Measurements from ENCODE around the gene RTTN. TPM values are rescaled to one million over a fixed set of nuclear protein-coding genes. Genes with fewer than 3 reads are reported as not detected.
"Not testable (repeated sequence)": the region's sequence is repeated elsewhere in the genome, so short reads cannot be mapped to it uniquely, and the experiment has no call there.

Gene RTTN, protein sequence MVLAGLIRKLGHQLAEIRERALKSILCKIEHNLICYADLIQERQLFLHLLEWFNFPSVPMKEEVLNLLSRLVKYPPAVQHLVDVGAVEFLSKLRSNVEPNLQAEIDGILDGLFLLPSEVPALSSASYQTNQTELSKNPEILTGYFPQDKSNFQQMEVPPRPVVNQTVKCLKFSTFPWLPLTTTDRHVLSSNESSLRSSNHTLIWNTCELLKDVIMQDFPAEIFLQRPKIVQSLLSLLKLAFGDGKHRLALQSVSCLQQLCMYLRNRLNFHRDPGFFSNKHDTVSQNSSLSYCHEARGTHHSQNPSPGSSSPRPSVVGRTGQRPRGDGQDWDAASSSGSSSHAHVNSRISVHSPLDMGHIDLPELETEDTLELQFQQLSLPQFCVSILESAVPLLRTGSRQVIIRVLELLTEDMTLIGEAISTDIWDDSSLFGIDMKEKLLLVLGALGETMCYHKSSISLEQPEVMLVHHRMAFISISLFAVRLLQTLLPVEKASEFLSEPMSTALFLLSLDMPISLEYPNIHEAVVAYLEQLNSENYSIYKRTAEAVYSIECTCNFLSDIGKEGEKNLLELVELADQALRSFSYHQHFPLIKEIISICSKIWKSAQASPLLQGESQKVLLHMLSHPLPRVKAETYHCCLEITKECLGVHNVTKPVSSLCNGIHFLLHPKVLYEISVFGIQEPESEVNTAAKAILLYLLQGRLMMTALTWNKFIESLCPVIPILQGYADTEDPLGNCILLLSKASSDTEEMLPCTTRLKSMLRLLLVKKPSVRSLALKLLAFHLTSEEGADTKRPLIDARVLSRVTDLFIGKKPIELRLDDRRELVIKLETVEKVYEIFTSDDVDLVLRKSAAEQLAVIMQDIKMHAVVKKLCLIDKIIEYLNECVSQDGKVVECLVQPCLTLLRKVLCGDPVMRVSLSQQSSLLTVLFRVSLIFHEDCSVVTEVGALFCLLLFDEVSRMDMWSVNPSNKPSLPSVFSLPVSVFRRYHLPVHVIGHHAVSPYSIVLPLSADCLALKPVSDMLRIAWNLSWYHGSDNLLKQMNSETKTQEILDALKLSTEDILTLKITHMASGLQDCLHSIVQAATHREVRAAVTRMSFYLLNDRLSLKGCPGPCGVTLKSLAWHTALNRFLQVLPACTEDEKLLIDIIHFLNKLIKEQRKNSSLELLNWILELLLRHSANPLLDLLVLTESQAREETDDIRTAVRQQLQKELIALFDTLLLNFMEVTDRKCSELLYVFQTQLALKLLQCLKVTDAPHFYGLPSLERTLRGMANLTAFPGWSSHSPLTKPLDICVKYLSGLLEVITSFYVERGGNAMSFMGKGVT (N-terminal part only)
- 10 to 100 TPM; 30.3 to 42.3 TPM for total RNA-seq

DNA sequence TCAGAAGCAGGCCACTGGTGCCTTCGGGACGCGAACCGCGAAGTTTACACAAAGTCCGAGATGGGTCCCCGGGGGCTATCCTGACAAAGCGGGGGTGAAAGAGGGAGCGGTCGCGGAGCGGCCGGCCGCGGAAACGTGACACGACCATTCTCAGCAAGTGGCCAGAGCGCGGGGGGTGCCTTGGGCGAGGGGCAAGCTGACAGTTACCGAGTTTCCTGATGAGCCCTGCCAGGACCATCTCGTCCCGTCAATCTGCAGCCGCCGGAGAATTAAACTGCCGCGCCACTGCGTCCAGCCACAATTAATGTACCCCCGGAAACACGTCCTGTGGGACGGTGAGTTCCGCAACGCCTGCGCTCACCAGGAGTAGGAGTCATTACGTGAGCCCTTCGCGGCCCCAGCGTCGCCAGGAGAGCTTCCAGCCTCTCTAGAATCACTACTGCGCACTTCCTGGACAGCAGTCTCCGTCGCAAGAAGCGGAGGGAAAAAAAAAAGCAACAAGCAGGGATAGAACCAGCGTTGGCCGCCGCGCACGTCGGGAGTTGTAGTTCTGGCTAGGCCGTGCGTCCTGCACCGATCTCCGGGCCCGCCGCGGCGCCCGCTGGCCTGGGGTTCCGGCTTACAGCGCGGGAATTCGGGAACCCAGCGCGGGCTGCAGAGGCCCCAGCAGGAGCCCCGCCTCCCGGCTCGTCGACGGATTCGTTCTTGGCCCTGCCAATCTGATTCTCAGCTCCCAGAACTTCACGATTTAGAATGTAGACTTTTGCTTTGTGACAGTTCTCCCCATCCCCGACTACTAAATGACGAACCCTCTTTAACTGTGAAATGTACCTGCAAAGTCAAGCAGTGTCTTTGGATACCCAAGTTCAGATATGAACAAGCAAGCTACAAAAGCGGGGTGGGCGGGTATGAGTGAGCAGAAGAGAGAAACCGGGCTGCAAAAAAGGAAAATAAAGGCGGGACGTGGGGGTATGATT lies at the start of gene RTTN:
TSS of gene RTTN (minus strand) at position 267 of the 977 bp plus-strand sequence. CDS start at position 238, 29 bp downstream.
- H3K4me1 Mint-ChIP-seq: peaks cover 41% of the 10 kb centered on the region
- H3K9me3 Mint-ChIP-seq (ENCODE audit: low read depth): no peaks in the 10 kb centered on the region
- peak; percentile 95 for DNase-seq
- peak within 1 kb of the TSS; percentile 99 for H3K27ac Mint-ChIP-seq
- peaks cover 22% of the 10 kb centered on the region for H3K36me3 Mint-ChIP-seq
- H3K4me3 Mint-ChIP-seq: peak within 1 kb of the TSS; percentile 100
- CTCF ChIA-PET: interaction anchor here (1.0 to 1.9 kb wide), 6 partner anchors 11 to 1488 kb away, joined by 3 to 20 read pairs (median 3); no protein-coding TSS in a partner anchor
- peaks cover 8% of the 10 kb centered on the region for H3K27me3 Mint-ChIP-seq
- peak; percentile 95 for ATAC-seq

DNA sequence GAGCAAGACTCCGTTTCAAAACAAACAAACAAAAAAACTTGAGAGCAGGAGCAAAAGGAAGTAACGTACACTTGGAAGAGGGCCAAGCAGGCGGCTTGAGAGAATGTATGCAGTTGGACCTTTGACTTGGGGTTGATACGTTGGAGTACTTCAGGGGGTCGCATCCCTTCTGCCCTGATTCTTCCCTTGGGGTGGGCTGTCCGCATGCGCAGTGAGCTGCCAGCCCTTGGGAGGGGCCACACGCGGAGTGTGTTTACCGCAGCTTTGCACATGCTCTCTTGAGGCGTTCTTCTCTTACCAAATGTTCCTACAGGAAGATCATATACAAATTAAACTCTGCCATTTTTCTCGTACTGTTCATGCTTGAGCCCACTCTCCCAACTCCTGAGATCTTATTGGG lies 45.3 kb upstream of the RTTN start:
- no peaks in the 10 kb centered on the region for H3K9me3 Mint-ChIP-seq (ENCODE audit: low read depth)
- H3K4me1 Mint-ChIP-seq: no peaks in the 10 kb centered on the region
- no peaks in the 10 kb centered on the region for H3K36me3 Mint-ChIP-seq
- no peak for DNase-seq
- CTCF ChIA-PET: no interaction called here
- no peak overlapping the region for H3K4me3 Mint-ChIP-seq
- H3K27ac Mint-ChIP-seq: no peak overlapping the region
- no peak for ATAC-seq
- H3K27me3 Mint-ChIP-seq: peaks cover 15% of the 10 kb centered on the region

DNA sequence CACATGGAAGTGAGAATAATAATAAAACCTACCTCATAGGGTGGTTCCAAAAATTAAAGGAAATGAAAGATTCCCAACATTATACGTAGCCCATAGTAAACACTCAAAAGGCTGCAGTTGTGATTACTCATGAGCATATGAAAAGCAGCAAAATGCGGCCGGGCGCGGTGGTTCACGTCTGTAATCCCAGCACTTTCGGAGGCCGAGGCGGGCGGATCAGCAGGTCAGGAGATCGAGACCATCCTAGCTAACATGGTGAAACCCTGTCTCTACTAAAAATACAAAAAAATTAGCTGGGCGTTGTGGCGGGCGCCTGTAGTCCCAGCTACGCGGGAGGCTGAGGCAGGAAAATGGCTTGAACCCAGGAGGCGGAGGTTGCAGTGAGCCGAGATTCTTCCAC lies 44.4 kb upstream of the RTTN start:
- H3K27ac Mint-ChIP-seq; ATAC-seq; H3K4me1 Mint-ChIP-seq; H3K9me3 Mint-ChIP-seq (ENCODE audit: low read depth); H3K4me3 Mint-ChIP-seq; H3K36me3 Mint-ChIP-seq; CTCF ChIA-PET; DNase-seq: not testable (repeated sequence)
- peaks cover 16% of the 10 kb centered on the region for H3K27me3 Mint-ChIP-seq

DNA sequence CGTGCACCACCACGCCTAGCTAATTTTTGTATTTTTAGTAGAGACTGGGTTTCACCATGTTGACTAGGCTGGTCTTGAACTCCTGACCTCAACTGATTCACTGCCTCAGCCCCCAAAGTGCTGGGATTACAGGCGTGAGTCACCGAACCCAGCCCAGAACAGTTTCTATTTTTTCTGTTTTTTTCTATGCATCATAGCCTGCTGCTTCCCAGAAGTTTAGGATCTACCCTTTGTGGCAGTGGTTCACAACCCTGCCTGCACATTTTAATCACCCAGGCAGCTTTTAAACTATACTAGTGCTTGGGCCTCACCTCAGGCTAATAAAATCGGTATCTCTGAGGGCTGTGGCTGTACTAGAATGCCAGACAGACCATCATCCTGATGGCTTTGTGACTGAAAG lies 43.6 kb upstream of the RTTN start:
- Mint-ChIP-seq H3K27ac (no peak overlapping the region), H3K36me3 (no peaks in the 10 kb centered on the region), H3K27me3 (peaks cover 19% of the 10 kb centered on the region), H3K4me3 (no peak overlapping the region), H3K4me1 (no peaks in the 10 kb centered on the region), H3K9me3 (ENCODE audit: low read depth) (no peaks in the 10 kb centered on the region)
- ATAC-seq (no peak), DNase-seq (no peak)
- CTCF ChIA-PET: interaction anchor here (1.1 kb wide), 1 partner anchor 16 kb away, joined by 3 read pairs; no protein-coding TSS in a partner anchor

DNA sequence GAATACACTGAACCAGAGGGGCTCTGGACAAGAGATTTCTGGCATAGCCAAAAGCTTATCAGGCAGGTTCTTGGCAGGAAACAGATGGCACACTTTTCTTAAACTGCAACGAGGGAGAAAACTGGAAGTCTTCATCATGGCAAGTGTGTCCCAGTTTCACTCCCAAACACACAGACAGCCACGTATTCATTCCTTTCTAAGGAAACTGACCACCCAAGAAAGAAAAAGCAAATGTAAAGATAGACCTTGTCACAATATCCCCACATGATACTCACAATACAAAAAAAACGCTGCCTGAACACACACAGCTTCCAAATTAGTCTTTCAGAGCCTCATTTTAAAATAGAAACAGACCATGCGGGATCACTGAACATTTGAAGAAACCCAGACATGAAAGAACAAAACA lies 40.6 kb upstream of the RTTN start:
- Mint-ChIP-seq H3K27ac (no peak overlapping the region), H3K4me1 (no peaks in the 10 kb centered on the region), H3K4me3 (no peak overlapping the region), H3K9me3 (ENCODE audit: low read depth) (no peaks in the 10 kb centered on the region), H3K27me3 (peaks cover 18% of the 10 kb centered on the region), H3K36me3 (no peaks in the 10 kb centered on the region)
- CTCF ChIA-PET: no interaction called here
- no peak for ATAC-seq
- no peak for DNase-seq

DNA sequence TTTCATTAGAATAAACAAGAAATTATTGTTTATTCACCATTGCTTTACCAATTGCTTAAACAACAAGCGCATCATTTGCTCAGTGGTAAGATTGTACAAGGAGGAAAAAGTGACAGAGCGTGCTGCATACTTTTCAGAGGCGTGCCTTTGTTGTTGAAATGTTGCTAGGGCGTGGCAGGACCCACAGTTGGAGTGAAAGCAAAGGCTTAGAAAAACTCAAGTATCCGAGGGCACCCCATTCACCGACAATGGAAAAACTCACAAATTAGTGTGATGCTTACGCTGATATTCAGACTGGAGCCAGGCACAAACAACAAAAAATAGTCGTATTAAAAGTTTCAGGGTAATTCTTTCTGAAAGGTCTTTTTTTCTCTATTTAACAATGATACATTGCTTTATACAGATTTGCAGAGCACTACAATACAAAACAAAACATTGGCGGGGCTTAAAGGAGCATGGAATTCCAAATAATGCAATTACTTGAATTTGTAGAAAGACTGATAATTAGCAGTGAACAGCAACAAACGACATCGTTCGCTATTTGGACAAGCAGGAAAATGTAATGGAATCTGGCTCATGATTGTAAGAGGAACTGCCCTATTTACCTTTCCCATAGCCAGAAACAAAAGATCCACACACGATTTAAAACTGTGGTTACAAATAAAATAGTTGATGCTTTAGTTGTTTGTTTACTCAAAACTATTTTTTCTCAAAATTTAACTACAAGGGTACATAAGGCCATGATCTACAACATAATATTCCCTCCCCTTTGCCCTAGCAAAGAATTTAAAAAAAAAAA lies 37.8 kb upstream of the RTTN start:
- Mint-ChIP-seq H3K4me3 (no peak overlapping the region), H3K27ac (no peak overlapping the region), H3K27me3 (peaks cover 38% of the 10 kb centered on the region), H3K36me3 (no peaks in the 10 kb centered on the region), H3K9me3 (ENCODE audit: low read depth) (no peaks in the 10 kb centered on the region), H3K4me1 (no peaks in the 10 kb centered on the region)
- CTCF ChIA-PET: no interaction called here
- DNase-seq (no peak), ATAC-seq (no peak)

DNA sequence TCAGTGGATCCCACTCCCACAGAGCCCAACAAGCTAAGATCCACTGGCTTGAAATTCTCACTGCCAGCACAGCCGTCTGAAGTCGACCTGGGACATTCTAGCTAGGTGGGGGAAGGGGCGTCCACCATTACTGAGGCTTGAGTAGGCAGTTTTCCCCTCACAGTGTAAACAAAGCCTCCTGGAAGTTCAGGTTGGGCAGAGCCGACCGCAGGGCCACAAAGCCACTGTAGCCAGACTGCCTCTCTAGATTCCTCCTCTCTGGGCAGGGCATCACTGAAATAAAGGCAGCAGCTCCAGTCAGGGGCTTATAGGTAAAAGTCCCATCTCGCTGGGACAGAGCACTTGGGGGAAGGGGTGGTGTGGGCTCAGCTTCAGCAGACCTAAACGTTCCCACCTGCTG lies 31.4 kb upstream of the RTTN start:
- CTCF ChIA-PET; H3K4me3 Mint-ChIP-seq; H3K4me1 Mint-ChIP-seq; H3K9me3 Mint-ChIP-seq (ENCODE audit: low read depth); H3K36me3 Mint-ChIP-seq; H3K27ac Mint-ChIP-seq; DNase-seq; ATAC-seq: not testable (repeated sequence)
- peaks cover 41% of the 10 kb centered on the region for H3K27me3 Mint-ChIP-seq

DNA sequence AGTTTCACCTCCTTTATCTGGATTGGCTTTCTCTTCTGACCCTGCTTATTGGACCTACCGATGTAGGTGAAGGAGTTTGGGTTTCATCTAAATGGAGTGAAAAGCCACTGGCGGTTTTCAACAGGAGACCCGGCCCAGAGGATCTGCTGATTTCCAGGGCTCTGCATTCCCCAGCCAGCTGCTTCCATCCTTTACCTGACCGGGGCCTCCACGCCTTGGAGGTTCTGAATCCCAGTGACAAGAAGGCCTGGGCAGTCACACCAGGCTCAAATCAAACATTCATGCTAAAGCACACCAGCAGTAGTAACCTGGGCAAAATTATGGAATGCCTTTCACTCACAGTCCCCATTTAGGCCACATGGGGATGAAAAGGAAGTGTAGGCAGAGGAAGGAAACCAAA lies 30.0 kb upstream of the RTTN start:
- peaks cover 1% of the 10 kb centered on the region for H3K4me1 Mint-ChIP-seq

DNA sequence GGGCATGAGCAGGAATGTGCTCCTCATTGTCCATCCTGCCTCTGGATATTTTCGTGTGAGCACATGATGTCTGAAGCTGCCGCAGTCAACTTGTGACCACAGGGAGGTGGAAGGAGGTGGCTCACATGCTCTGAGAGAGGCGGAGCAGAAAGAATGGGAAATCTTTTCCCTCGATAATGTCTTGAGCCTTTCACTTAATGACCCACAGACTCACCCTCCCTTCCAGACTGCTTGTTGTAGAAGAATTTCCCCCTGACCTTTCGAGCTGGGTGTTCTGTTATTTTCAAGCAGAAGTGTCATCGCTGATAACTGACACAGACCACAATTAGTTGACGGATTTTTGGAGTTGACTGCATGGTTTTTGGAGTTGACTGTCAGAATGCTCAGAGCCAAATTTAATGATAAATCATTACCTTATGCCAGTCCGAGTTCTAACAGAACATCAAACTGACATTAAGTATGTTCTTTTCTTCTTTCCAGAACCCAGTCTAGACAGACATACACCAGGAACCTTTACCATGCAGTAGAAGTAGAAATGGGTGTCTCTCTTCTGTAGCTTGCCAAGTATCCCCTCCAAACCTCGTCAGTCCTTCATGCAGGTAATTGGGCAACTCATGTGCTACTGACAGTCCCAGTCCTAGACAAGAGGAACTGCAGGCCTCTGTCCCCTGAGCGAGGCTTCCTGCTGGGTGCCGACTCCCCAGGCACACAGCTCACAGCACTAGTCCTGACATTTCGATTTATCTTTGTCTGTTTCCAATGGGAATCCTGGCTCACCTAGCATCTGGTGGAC lies 29.4 kb upstream of the RTTN start:
- CTCF ChIA-PET: no interaction called here
- H3K27me3 Mint-ChIP-seq: peaks cover 33% of the 10 kb centered on the region
- H3K9me3 Mint-ChIP-seq (ENCODE audit: low read depth): no peaks in the 10 kb centered on the region
- no peaks in the 10 kb centered on the region for H3K36me3 Mint-ChIP-seq
- H3K4me3 Mint-ChIP-seq: no peak overlapping the region
- no peak for DNase-seq
- no peak overlapping the region for H3K27ac Mint-ChIP-seq
- H3K4me1 Mint-ChIP-seq: peaks cover 1% of the 10 kb centered on the region
- ATAC-seq: no peak

More for the DNA sequence above, 30.0 kb upstream of the RTTN start:
- no peak overlapping the region for H3K4me3 Mint-ChIP-seq
- H3K27me3 Mint-ChIP-seq: peaks cover 37% of the 10 kb centered on the region
- ATAC-seq: no peak
- no peaks in the 10 kb centered on the region for H3K9me3 Mint-ChIP-seq (ENCODE audit: low read depth)
- CTCF ChIA-PET: no interaction called here
- H3K36me3 Mint-ChIP-seq: no peaks in the 10 kb centered on the region
- DNase-seq: no peak
- no peak overlapping the region for H3K27ac Mint-ChIP-seq

DNA sequence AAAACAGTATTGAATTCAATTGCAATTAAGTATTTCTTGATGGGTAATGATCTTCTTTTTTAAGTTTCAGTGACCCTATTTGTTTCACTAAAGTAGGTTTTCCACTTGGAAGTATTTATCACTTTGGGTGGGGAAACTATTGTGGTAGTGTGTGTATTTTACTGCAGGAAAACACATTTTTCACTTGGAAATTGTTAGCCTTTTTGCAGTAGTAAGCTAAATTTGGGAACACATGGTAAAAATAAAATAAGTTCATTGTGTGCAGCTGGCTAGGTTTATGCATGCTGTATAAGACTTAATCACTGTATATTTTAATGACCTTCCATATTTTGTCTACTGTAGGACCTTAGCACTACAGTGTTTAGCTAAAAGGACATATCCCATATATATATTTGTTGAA lies 28.5 kb upstream of the RTTN start:
- DNase-seq (no peak), ATAC-seq (no peak)
- CTCF ChIA-PET: no interaction called here
- no peaks in the 10 kb centered on the region for H3K9me3 Mint-ChIP-seq (ENCODE audit: low read depth)
- no peaks in the 10 kb centered on the region for H3K36me3 Mint-ChIP-seq
- peaks cover 25% of the 10 kb centered on the region for H3K27me3 Mint-ChIP-seq
- no peak overlapping the region for H3K27ac Mint-ChIP-seq
- peaks cover 1% of the 10 kb centered on the region for H3K4me1 Mint-ChIP-seq
- no peak overlapping the region for H3K4me3 Mint-ChIP-seq

DNA sequence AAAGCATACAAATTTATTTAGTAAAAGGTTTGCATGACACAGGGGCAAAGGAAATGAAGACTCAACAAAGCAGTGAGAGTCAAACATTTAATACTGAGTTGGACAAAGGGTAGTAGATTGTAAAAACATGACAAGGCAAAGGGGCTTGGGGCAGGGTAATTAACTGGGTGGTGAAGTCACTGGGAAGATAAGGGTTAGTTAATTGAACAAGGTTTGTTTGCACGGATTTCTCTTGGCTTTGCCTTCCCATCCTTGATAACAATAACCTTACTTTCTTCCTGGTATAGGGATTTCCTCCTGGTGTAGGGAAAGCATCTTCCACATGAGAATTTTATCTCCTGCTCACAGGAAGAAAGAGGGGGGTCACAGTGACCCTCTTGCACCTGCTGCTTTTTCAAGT lies 26.8 kb upstream of the RTTN start:
- Mint-ChIP-seq H3K4me3 (no peak overlapping the region), H3K27me3 (peaks cover 11% of the 10 kb centered on the region), H3K9me3 (ENCODE audit: low read depth) (peaks cover 3% of the 10 kb centered on the region), H3K4me1 (peaks cover 1% of the 10 kb centered on the region), H3K27ac (no peak overlapping the region), H3K36me3 (peaks cover under 1% of the 10 kb centered on the region)
- no peak for ATAC-seq
- CTCF ChIA-PET: no interaction called here
- no peak for DNase-seq
